Stomach (tissue), 4 donors: ENCODE data around the gene PDIK1L.

Experiments used
- EP300 ChIP-seq: sonication (generic); formaldehyde crosslinking; IDR thresholded peaks from one replicate; pipeline ENCODE4 v1.6.1; 2017; ENCODE audit warnings: antibody characterized with exemption
- POLR2A ChIP-seq, 4 donors: fragments of 450-650 bp; IDR thresholded peaks; one replicate each; pipeline ENCODE4 v1.6.1; 2016; ENCODE audit warnings: antibody characterized with exemption in 4 of 4, control low read depth in 2 of 4, mild to moderate bottlenecking in 1 of 4, moderate library complexity in 1 of 4
- POLR2AphosphoS5 ChIP-seq, 3 donors: sonication (generic); formaldehyde crosslinking; IDR thresholded peaks; one replicate each; pipeline ENCODE4 v1.6.1; 2016; ENCODE audit warnings: antibody characterized with exemption in 3 of 3
- TF ChIP-seq, protein P1 (sequence below), 7 experiments: fragments of 450-650 bp in 4 of 7; fragments of 200-600 bp in 3 of 7; sonication (generic) in 3 of 7; IDR thresholded peaks; one replicate each; pipeline ENCODE4 v1.5.1; 2016 to 2019; ENCODE audit warnings: antibody characterized with exemption in 7 of 7, control low read depth in 2 of 7, mild to moderate bottlenecking in 1 of 7

DNA sequence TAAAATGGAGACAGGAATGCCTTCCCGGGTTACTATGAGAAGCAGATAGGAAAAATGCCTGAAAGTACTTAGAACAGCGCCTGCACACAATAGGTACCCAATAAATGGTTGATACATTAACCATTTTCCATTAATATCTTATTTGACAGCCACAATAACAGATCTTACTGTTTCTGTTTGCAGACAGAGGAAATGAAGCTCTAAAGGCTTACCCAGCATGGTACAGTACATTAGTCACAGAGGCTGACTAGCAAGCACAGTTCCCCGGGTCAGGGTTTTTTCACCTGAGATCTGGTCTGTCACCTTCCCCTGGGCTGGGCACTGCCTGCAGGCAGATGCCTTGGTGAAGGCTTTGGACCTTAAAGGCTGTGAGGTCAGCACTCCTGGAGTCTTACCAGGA is 47.1 kb upstream of the PDIK1L start:
- TF ChIP-seq POLR2AphosphoS5 (IDR thresholded peaks at IDR 0.05), result no peak
- TF ChIP-seq, protein P1, sequence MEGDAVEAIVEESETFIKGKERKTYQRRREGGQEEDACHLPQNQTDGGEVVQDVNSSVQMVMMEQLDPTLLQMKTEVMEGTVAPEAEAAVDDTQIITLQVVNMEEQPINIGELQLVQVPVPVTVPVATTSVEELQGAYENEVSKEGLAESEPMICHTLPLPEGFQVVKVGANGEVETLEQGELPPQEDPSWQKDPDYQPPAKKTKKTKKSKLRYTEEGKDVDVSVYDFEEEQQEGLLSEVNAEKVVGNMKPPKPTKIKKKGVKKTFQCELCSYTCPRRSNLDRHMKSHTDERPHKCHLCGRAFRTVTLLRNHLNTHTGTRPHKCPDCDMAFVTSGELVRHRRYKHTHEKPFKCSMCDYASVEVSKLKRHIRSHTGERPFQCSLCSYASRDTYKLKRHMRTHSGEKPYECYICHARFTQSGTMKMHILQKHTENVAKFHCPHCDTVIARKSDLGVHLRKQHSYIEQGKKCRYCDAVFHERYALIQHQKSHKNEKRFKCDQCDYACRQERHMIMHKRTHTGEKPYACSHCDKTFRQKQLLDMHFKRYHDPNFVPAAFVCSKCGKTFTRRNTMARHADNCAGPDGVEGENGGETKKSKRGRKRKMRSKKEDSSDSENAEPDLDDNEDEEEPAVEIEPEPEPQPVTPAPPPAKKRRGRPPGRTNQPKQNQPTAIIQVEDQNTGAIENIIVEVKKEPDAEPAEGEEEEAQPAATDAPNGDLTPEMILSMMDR (IDR thresholded peaks at IDR 0.05), result no peak
- no peak for TF ChIP-seq POLR2A (IDR thresholded peaks at IDR 0.05)
- TF ChIP-seq EP300, result no peak
